Renal cortical epithelial cell (primary cell): Measurements from ENCODE around the gene ATP6V1E1. TPM values are rescaled to one million over a fixed set of nuclear protein-coding genes. Genes with fewer than 3 reads are reported as not detected.
"Not testable (repeated sequence)": the region's sequence is repeated elsewhere in the genome, so short reads cannot be mapped to it uniquely, and the experiment has no call there.

Experiments used
- DNase-seq: peaks from one replicate; pipeline ENCODE4 v3.0.0-alpha.2; 2011; ENCODE audit warnings: low read depth
- total RNA-seq: library from RNA; depleted of rRNA; stranded (reverse); fragments of >200 nt; gene quantifications from 2 replicates; pipeline ENCODE4 v1.2.3, GENCODE V29; 2014

The ATP6V1E1 gene
- total RNA-seq, 1 donor from 2014 or later: 219 TPM

DNA sequence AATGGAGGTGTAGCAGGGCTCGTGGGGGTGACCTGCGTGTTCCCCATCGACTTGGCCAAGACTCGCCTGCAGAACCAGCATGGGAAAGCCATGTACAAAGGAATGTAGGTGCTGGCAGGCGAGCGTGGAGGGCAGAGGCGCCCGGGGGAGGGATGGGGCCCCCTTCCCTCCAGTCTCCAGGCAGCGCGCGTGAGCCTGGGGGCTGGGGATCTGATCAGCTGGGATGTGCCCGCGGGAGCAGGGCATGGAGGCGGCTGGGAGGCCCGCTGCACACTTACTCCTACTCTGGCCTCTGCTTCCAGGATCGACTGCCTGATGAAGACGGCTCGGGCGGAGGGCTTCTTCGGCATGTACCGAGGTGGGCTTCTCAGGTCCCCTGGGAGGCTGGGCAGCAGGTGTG, 47.5 kb downstream of the ATP6V1E1 start:
- no peak for DNase-seq

DNA sequence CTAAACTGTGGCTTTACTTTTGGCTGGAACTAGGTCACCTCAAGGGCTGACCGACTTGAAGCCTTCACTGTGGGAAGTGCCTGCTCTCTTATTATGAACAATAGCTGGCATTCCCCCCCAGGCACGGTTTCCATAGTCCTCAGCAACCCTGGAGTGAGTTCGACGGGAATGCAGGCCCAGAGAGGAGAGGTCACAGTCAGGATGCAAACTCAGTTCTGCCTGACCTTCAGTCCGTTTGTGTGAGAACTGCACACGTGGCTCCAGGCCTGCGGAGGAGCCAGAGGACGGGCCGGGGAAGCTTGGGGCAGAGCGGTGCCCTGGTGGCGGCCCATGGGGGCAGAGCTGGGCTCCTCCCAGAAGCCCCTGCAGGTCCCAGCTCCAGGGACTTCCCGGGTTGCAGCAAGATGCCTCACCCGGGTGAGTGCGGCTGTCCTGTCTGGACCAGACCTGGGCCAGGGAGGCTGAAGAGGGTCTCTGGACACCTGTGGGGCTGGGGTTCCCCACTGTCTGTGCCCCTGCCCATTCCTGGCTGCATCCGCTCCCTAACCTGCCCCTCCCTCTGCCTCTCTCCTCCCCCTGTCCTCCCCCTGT, 48.0 kb downstream of the ATP6V1E1 start:
- DNase-seq: no peak

DNA sequence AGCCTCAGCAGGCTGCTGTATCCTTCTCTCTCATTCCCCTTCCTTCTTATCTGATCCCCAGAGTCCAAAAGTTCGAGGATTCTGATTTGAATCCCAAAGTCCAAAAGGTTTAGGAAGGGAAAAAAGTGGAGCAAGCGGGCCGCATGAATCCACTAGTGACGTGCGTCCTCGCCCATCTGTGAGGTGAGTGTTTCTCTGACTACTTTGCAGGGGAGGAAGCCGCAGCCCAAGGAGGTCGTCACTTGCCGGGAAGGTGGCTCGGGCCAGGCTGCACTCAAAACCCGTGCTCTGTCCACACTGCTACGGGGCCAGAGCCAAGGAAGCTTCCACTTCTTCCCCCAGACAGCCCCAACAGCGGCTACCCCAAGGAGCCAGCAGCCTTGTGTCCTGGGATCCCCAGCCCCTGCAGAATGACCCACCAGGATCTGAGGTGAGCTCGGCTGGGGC, 49.0 kb downstream of the ATP6V1E1 start:
- no peak for DNase-seq

DNA sequence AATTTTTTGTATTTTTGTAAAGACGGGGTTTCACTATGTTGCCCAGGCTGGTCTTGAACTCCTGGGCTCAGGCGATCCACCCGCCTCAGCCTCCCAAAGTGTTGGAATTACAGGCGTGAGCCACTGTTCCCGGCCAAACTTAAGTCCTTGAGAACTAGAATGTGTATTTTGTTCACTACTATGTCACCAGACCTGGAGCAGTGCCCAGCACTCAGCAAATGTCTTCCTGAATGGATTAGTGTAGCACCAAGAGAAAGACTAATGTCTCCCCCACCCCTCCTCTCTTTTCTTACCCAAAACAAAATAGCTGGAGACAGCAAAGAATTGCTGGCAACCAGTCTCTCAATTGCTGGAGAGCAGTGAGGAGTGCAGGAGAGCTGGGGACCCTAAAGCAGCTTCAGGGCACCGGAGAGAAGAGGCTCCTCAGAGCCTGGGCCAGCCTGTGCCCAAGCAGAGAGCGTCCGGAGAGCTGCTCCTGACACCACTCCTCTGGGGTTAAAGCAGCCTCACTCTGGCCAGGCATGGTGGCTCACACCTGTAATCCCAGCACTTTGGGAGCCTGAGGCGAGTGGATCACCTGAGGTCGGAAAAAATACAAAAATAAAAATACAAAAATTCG, 50.3 kb downstream of the ATP6V1E1 start:
- peak; percentile 69 for DNase-seq

DNA sequence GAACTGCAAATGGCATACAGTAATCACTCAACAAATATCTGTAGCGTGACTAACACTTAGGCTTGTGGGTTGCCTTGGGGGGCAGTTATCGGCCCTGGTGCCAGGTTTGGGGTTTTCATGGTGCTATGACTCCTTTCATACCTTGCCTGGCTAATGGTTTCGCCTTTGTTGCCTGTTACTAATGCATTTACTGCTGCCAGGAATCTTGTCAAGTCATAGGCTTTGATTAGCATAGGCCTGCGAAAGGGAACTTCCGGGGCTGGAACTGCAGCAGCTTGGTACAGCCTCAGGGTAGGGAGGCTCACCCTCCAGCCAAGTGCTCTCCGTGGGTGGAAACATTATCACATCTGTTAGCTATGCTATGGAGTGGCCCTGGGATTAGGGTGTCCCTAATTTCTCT, 52.1 kb downstream of the ATP6V1E1 start:
- DNase-seq: peak; percentile 99

DNA sequence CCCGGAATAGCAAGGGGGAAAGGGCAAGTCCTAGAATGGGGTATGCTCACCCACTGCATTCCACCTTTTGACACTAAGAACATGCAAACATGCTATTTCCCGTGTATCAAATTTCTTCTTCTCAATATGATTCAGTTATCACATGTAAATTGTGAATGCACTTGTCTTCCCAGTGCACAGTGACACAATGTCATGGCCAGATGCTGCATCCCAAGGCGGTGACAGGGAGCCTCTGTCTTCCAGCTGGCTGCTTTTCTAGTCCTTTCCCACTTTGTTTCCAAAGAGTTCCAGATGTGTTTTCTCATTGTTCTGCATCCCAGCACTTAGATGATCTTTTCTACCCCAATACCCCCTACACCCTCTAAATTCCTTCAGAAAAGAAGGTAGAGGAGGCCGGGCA, 52.9 kb downstream of the ATP6V1E1 start:
- no peak for DNase-seq

DNA sequence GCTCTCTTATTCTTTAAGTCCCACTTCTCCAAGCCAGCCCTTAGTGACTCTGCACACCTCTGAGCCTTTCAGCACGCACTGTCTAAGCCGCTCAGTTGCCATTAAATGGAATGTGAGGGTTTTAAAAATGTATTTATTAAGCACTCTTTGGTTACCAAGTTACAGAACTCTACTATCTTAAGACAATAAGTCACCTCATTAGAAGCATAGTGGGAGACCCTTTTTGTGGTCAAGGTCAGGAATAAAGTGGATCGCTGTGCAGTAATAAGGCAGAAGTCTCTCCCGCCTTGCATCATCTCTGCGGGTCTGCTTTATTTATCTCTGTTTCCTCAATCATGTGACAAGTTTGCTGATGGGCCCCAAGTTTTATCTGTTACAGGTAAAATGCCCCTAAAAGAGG, 53.4 kb downstream of the ATP6V1E1 start:
- no peak for DNase-seq

DNA sequence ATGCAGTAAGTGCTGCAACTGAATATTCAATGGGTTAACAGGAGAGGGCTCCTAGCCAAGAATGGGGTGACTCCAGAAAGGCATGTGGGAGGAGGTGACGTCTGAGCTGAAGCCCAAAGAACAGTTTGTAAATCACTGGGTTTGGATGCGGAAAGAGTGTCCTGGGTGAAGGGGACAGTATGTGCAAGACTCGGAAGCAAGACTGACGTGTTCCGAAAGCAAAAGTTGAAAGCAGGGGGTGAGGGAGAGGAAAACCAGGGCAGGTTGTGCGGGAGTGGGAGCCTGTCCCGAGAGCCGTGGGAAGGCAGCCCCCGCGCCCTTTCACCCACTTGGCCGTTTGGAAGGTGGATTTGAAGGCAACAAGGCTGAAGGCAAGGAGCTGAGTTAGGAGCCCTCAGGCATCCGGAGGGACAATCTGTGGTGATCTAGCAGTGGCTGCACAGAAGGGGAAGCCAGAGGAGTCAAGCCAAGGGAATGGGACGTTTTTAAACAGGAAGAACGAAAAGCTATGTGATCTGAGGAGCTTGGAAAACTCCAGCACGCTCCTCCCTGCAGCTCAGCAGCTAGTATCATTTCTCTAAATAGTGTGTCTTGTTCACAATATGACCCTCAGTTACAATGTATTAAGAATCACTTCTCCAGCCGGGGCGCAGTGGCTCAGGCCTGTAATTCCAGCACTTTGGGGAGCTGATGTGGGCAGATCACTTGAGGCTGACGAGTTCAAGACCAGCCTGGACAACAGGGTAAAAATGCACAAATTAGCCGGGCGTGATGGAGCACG, 57.5 kb downstream of the ATP6V1E1 start:
- DNase-seq: peak; percentile 85

DNA sequence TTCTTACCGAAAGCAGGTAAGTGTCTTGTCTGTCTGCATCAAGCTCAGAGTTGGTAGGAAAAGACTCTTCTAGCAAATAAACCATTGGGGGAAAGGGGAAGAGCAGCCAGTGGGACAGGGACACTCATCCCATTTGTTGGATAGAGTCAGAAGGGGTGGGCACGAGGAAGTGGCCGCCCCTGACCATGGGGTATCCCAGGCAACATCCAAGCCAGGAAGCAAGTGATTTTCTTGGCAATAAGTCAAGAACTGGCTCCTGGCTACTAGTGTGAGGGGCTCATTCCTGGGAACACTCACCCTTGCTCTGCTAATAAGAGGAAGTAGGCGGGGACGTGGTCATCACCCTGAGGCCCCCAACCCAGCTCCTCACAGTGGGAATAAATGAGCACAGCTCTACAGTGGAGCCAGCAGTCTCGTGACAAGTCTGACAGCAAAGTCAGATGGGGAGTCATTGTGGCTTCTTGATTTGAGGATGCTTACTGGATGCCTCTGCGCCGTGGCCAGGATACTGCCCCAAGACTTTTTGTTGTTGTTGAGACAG, 58.5 kb downstream of the ATP6V1E1 start:
- DNase-seq: peak; percentile 43

DNA sequence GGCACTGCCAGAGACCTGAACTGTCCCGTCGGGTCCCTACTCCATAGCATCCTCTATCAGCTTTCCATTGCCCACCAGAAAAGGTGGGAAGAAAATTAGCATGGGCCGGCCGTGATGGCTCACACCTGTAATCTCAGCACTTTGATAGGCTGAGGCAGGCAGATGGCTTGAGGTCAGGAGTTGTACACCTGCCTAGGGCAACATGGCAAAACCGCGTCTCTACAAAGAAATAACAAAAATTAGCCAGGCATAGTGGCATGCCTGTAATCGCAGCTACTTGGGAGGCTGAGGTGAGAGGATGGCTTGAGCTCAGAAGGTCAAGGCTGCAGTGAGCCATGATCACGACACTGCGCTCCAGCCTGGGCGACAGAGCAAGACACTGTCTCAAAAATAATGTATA, 61.8 kb downstream of the ATP6V1E1 start:
- DNase-seq: no peak

DNA sequence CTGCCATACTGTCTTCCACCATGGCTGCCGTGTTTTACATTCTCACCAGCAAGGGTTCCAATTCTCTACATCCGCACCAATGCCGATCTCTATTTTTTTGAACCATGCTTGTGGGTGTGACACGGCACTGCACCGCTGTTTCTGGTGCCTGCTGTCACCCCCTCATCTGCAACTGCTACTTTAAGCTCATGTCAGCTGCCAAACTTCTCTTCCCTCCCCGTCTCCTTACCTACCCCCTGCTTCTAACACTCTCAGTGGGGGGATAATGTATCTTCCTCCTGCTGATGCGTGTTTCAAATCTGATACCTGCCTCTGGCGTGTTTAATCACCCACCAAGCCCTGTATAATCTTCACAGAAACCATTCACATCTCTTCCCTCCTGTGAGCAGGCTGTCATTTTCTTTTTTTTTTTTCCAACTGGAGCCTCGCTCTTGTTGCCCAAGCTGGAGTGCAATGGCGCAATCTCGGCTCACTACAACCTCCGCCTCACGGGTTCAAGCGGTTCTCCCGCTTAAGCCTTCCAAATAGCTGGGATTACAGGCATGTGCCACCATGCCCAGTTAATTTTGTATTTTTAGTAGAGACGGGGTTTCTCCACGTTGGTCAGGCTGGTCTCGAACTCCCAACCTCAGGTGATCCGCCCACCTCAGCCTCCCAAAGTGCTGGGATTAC, 62.4 kb downstream of the ATP6V1E1 start:
- not testable (repeated sequence) for DNase-seq

DNA sequence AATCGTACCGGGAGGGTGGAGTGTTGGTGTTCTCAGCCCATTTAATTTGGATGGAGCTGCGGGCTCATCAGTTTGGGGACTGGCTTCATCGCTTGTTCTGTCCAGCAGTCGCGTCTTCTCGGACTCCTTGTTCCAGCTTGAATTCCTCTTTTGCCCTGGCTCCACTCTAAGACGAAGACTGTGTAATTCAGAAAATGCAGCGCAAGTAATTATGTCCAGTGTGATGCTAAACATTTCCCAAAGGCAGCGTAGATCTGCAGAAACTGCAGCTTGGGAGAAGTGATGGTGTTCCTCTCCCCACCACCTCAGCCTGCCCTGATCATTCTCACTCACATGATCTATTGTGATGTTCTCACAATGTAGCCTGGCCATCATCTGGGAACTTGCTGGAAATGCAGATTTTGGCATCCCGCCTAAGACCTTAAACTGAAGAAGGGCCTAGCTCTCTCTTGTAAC, 64.6 kb downstream of the ATP6V1E1 start:
- DNase-seq: no peak

DNA sequence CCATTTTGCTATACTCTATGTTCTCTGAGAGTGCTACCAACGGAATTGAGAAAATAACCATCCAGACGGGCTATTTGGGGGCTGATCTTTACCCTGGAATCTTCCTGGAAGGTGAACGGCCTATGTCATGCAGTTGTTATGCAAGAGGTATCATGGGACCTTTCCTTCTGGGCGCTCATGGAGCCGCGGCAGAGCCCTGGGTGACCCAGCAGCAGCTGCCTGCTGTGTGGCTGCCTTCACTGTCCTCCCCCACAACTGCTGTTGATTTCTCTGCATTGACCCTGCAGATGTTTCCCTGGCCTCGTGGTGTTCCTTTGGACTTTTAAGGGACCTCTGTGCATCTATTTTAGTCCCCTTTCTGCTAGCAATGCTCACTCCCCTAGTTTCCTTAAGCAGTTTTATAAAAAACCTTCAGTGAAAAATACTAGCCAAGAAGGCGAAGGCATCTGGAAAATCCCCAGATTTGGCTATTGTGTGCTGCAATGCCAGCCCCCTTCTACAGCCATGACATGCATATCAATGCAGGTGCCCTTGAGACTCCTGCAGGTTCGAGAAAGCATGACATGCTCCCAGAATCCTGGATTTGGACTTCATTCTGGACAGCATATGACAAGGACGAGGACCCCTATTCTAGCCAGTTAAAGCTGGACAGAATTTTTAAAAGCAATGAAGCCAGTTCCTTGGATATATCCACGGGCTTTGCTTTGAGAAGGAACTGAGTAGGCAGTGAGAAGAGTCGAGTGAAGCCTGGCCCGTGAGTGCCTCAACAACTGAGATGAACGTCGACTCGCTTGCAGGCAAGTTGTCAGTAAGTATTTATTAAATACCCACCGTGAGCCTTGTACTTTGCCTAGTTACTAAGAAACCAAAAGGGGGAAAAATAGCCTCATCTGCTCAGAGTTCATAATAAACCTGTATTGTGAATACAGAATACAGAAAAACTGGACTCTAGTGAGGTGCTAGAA, 65.4 kb downstream of the ATP6V1E1 start, which contains the start of gene SLC25A18:
SLC25A18 (plus strand) TSS at position 593 of the 965 bp plus-strand sequence. CDS start 16,447 bp downstream, outside the sequence.
- DNase-seq: peak; percentile 61

DNA sequence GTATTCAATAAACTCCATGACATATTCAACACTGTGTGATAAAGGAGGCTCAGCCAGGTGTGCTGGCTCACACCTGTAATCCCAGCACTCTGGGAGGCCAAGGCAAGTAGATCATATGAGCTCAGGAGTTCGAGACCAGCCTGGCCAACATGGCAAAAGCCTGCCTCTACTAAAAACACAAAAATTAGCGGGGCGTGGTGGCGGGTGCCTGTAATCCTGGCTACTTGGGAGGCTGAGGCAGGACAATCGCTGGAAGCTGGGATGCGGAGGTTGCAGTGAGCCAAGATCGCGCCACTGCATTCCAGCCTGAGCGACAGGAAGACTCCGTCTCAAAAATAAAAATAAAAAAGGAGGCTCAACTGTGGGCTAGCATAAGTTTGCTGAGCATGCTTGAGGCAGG, 69.4 kb downstream of the ATP6V1E1 start:
- DNase-seq: no peak

DNA sequence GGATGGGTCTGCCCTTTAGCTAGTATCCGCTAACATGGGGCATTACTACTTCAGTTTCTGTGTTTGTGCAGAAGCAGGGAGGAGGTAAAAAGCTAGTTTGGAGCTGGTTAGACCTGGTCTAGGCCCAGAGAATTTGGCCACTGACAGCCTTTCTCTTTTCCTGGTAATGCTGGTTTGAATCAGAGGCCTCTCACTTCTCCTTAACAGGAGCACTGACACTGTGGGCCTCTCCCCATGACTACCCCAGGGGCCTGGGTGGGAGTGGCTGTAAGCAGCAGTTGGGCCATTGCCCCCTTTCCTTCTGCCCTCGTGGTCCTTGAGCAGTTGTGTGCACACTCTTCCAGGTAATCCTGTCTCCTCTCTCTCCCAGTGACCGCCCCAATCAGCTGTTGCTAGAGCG, 73.7 kb downstream of the ATP6V1E1 start:
- DNase-seq: no peak

DNA sequence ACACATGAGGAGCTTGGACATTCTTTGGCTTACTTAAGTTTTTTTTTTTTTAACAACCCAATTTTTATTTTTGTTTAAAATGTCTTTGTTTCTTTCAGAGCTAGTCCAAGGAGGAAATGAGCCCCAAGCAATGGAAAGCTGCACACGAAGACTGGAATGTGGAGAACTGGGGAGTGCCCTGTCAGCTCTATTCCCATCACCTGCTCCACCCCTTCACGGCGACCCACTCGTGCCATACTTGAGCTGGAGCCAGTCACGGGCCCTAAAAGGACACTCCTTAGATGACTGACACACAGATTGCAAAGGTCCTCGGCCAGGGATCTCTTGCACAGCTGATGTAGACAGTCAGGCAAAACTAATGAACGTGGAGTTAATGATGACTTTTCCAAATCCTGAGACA, 75.8 kb downstream of the ATP6V1E1 start:
- peak; percentile 5 for DNase-seq

DNA sequence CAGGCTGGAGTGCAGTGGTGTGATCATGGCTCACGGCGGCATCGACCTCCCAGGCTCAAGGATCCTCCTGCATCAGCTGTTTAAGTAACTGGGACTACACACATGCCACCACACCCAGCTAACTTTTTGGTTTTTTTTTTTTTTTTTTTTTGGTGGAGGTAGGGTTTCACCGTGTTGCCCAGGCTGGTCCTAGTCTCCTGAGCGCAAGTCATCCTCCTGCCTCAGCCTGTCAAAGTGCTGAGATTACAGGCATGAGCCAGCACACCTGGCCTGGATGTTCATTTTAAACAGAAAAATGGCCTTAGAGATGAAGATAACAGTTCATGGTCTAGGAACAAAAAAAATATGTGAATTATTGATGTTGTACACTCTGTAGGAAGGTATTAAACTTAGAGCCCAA, 78.9 kb downstream of the ATP6V1E1 start:
- DNase-seq: no peak

DNA sequence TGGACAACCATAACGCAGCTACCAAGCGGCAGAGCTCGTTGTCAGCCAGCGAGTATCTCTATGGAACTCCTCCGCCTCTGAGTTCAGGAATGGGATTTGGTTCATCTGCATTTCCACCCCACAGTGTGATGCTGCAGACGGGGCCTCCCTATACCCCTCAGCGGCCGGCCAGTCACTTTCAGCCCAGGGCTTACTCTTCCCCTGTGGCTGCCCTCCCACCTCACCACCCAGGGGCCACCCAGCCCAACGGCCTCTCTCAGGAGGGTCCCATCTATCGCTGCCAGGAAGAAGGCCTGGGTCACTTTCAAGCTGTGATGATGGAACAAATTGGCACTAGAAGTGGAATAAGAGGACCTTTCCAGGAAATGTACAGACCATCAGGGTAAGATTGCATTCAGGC, 79.4 kb downstream of the ATP6V1E1 start:
- DNase-seq: no peak

DNA sequence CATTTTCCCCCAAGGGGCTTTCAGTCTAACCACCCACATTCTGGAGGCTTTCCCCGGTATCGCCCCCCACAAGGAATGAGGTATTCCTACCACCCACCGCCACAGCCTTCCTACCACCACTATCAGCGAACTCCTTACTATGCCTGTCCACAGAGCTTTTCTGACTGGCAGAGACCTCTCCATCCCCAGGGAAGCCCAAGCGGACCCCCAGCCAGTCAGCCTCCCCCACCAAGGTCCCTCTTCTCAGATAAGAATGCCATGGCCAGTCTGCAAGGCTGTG, 79.9 kb downstream of the ATP6V1E1 start:
- DNase-seq: no peak

DNA sequence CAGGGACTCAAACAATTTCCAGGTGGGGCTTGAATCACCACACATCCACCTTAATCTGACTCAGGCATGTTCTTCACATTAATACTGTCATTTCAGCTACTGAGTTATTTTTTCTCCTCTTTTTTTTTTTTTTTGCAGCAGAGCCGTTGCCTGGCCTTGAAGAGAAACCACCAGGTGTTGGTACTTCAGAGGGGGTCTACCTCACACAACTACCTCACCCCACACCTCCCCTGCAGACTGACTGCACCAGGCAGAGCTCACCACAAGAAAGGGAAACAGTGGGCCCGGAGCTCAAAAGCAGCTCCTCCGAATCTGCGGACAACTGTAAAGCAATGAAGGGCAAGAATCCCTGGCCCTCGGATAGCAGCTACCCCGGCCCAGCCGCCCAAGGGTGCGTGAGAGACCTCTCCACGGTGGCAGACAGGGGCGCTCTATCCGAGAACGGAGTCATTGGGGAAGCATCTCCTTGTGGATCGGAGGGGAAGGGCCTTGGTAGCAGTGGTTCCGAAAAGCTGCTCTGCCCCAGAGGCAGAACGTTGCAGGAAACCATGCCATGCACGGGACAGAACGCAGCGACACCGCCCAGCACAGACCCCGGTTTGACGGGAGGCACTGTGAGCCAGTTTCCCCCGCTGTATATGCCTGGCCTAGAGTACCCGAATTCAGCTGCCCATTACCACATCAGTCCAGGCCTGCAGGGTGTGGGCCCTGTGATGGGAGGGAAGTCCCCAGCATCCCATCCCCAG, 80.4 kb downstream of the ATP6V1E1 start:
- no peak for DNase-seq
